NCI-H69 (cell line): ENCODE data around the gene DHPS.

Experiments
- DNase-seq: peaks from one replicate; lab custom pipeline; 2025; lab: John Stamatoyannopoulos, UW

Gene DHPS

DNA sequence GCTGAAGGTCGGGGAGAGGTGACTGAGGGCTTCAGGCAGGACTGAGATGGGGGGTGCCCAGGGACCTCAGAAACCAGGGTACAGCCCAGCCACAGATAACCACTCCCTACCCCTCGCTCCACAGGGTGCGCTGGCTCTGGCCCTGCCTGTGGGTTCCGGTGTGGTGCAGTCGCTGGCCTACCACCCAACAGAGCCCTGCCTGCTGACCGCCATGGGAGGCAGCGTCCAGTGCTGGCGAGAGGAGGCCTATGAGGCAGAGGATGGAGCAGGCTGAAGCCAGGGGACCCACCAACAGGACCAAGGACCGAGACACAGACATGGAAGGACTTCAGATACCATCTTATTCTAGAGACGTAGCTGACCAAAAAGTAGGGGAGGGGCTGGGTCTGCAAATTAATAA lies 6.3 kb downstream of the DHPS start:
- no peak for DNase-seq

DNA sequence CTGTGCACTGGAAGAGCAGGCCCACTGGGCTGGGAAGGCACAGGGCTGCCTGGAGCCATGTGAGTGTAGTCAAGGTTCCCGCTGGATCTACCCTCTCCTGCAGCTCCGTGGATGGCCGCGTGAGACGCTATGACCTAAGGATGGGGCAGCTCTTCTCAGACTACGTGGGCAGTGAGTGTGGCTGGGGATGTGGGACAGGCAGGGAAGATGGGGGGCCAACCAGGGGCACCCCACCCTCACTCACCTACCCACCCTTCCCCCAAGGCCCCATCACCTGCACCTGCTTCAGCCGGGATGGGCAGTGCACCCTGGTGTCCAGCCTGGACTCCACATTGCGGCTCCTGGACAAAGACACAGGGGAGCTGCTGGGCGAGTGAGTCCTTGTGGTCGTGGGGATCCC lies 8.9 kb downstream of the DHPS start:
- no peak for DNase-seq

DNA sequence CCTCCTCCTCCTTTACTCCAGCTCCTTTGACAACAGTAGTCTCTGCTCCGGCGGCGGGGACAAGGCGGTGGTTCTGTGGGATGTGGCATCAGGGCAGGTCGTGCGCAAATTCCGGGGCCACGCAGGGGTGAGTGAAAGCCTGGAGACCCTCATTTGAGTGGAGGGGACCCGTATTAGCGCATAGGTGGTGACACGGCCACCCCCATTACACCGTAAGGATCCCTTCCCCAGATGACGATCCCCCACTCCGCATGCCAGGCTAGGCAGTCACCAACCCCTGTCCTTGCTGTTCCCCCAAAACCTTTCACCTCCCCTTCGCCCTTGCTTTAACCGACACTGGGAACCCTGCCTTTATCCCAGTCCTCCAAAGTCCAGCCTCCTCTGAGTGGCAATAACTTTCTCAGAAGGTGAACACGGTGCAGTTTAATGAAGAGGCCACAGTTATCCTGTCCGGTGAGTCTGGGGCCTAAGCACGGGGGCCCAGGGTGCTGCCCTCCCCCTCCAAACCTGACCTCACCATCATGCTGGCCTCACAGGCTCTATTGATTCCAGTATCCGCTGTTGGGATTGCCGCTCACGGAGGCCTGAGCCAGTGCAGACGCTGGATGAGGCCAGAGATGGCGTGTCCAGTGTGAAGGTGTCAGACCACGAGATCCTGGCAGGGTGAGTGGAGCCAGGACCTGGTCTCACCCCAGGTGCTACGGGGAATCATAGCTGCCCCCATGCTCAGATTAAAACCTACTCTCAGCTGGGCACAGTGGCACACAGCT lies 11.3 kb downstream of the DHPS start:
- no peak for DNase-seq

DNA sequence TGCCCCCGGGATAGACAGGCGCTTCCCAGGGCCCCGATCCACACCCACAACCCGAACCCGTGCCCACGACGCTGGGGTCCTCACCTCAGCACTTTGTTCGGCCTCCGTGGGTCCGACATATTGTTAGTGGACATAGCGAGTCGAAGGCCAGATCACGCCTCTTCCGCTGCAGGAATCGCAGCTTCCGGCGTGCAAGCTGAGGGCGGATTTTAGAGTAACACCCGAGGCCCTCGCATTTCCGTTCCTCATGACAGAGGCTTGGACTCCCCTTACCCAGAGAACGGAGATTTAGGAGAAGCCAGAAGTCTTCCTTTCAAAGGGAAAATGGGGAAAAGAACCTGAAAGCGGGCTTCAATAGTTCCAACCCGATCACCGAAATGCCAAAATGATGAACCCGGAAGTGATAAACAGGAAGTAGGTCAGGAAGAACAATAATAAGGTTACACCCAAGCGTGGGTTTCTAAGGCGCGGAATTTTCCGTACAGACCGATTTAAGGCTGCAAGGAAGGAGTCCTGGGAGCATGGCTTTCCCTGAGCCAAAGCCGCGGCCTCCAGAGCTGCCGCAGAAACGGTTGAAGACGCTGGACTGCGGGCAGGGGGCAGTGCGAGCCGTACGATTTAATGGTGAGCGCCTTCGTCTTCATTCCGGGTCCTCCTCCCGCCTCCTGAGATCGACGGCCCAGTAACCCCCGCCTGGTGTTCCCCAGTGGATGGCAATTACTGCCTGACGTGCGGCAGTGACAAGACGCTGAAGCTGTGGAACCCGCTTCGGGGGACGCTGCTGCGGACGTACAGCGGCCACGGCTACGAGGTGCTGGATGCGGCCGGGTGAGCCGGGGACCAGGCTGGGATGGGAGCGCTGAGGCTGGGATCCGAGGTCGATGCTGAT lies 12.2 kb downstream of the DHPS start:
- DNase-seq: peak; percentile 89

DNA sequence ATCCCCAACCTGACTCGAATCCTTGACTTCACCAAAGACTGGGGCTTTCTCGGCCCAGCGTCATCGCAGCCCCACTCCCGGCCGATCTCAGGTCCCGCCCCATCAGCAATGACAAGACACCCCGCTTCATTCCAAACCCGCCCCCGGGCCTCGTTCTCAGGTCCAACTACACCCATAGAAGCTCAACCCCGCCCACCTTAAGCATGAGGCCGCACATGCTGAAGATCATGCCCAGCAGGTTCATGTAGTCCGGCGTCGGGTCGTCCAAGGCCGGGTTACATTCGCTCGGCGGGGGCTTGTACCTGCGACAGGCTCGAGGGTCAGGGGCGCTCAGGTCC lies 12.8 kb downstream of the DHPS start:
- DNase-seq: peak; percentile 61

DNA sequence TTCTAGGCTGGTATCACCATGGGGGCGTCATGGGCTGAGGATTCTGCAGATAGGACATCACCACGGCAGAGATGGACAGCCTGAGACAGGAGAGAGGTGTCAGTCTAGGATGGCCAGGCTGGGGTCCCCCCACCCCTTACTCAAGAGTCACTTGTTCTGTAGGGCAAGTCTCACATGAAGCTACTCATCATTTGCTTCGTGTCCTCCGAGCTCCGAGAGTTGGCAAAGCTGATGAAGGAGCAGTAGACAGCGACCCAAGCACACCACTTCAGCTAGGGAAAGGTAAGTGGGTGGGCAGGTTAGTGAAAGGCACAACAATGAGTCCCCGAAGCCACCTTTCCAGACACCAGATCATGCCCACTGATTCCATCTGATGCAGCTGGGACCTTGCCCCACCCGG lies 13.3 kb downstream of the DHPS start:
- no peak for DNase-seq

DNA sequence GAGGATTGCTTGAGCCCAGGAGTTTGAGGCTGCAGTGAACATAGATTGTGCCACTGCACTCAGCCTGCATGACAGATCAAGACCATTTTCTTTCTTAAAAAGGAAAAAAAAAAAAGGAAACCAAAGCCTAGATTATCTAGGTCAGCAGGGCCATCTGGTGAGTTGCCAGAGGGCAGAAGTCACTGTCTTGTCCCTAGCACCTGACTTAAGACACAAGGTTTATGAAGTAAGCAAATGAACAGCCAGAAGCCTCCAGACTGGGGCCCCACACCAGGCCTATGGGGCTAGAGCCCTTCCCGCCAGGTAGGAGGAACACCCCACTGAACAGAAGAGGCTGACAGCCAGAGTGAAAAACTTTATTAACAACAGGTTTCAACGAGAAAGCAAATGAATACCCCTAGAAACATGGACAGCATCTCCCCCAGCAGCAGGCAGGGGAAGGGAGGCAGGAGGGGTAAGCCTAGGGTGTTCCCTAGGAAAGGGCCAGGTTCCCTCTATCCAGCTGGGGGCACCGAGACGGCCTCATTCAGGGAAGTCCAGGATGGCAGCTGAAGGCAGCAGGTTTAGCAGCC lies 13.9 kb downstream of the DHPS start:
- no peak for DNase-seq

DNA sequence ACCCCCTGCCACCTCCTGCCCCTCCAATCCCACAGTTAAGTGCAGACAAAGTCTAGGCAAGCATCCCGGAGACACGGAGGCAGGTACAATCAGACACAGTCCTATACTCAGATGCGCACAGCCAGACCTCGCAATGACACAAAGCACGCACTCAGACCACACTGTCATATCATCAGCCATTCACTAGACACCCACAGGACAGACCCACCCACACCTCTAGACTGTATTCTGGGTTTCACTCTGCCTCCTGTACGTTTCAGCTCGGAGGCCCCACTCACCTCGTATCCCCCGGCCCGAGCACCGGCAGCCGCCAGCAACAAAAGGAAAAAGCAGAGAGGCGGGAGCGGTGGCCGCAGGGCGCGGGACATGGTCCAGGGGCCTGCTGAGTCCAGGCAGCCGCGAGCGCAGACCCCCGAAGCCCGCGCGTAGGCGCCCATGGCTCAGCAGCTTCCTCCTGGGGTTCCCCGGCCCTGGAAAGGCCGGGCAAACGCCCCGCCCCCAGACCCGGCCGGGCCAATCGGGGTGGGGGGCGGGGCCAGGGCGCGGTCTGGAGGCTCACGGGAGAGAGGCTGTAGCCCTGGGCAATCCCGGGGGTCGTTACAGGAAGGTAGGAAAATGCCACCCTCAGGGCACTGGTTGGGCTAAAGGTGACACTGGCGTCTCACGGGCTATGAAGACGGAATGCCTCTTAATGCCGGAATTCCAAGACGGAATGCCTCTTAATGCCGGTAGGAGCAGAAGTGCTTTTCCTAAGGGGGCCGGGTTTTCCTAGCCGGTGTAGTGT lies 15.2 kb downstream of the DHPS start, which contains the start of the genes MAN2B1 and WDR83:
MAN2B1 (minus strand) TSS at position 478 of the 784 bp plus-strand sequence; CDS start at position 437, 41 bp downstream.
WDR83 (plus strand) TSS at position 543 of the 784 bp plus-strand sequence. CDS start 2,984 bp downstream, outside the sequence.
- DNase-seq: peak; percentile 91

DNA sequence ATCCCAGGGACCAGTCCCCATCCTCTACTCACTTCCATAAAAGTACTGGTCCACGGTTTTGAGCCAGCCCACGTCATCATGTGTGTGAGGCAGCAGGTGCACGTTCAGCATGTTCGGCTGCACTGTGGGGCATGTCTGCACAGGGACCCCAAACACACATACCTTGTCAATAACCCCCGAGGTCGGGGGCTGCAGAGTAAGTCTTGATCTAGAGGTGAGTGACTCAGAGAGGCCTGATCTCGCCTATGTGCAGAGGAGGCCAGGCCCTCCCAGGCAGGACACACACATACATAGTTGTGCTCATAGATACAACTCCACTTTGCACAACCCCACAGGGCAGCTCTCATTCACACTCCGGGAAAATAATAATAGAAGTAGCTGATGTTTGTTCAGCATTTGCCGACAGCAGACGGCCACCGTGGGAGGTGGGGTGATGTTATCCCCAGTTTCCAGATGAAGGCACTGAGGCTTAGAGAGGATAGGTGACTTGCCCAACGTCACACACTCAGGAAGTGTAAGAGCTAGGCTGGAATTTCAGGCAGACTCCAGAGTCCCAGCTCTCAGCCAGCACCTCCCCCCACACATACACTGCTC lies 15.9 kb downstream of the DHPS start:
- DNase-seq: peak; percentile 43

DNA sequence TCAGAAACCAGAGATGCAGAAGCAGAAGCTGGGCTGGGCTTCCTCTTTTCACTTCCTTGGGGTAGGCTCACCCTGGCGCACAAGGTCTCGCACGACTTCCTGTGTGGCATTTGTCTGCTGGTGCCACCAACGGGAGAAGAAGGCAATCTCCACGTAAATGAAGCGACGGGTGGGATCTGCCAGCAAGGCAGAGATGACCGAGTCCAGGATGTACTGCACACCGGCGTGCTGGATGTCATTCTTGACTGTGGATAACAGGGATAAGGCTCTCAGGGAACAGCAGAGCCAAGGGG lies 16.5 kb downstream of the DHPS start:
- no peak for DNase-seq

DNA sequence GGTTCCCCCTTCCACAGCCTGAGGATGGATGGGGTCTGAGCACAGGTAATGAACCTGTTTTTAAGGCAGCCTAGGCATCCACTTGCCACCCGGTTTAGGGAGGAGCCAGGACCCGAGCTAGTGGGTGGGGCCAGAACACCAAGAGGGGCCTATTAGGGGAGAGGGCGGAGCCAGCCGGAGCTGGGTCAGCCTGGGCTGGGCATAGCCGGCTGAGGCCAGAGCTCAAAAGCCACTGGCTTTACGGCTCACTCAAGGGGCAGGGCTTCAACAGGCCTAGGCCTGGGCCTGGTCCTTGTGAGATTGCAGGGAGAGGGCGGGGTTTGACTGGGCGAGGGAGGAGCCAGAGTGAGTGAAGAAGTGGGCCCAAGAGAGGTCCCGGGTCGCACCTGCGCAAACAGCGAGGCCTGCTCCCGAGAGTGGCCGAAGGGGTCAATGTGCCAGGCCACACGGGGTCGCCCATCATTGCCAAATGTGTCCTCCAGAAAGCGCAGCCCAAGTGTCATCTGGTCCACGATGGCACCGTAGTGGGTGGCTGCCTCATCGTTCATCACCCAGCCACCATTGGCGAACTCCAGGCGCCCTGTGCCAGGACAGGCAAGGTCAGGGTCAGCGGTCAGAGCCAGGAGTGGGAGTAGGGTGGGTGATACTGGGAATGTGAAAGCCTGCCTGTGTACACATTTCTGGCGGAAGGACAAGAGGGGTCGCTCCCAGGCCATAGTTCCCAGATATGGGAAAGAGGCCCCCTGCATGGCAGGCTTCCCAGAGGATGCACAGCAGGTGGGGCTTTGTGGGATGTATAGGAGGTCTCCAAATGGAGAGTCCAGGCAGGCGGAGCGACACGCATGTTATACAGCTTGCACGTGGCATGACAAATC lies 17.0 kb downstream of the DHPS start:
- no peak for DNase-seq

DNA sequence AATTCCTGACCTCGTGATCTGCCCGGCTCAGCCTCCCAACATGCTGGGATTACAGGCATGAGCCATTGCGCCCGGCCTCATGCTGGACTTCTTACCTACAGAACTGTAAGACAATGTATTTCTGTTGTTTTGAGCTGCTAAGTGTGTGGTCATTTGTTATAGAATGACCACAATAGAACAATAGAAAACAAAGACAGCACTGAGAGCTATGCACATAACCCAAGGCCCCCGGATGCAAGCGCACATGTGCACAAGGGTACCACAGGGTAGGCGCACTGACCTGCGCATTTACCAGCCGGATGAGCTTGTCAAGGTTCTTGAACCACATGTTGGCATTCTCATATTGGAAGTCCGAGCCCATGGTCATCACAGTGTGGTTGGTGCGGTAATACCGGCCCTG lies 20.7 kb downstream of the DHPS start:
- DNase-seq: no peak

DNA sequence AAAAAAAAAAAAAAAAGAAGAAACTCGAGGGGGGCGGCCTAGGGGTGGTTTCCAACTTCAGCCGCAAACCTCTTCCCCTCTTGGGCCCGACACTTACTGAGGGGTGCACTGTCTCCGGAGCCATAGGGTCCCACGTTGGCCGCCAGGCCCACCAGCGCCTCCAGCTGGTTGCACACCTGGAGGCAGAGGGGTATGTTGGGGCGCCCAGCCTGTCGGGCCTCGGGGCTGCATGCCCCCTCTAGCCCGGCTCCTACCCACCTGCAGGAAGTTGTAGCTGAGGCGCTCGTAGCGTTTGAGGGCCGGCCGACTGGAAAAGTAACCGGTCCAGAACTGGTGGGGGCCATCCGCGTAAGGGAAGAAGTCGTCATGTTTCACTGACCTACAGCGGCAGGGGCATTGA lies 23.7 kb downstream of the DHPS start:
- DNase-seq: no peak

DNA sequence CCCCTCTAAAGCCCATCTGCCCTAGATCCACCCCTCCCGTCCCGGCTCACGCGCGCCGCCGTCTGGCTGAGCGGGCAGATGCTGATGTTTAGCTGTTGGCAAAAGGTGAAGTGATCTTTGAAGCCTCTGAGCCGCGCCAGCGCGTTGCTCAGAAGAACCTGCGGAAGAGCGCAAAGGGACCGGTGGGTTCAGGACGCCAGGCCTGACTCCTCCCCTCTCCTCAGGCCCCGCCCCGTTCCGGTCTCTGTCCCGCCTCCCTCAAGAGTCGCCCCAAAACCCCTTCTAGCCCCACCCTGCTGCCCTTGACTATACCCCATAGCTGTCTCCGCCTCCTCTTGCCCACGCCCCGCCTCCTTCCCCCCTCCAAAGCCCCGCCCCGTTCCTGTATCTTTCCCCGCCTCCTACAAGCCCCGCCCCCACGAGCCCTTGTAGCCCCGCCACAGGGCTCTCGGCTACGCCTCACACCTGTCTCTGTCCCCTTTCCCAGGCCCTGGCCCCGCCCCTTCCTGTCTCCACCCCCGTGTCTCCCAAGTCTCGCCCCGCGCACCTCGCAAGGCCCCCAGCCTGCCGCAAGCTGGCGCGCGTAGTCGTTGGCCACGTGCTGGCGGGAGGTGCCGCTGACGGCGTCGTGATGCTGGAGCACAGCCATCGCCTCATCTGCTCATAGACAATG lies 24.6 kb downstream of the DHPS start:
- peak; percentile 14 for DNase-seq

DNA sequence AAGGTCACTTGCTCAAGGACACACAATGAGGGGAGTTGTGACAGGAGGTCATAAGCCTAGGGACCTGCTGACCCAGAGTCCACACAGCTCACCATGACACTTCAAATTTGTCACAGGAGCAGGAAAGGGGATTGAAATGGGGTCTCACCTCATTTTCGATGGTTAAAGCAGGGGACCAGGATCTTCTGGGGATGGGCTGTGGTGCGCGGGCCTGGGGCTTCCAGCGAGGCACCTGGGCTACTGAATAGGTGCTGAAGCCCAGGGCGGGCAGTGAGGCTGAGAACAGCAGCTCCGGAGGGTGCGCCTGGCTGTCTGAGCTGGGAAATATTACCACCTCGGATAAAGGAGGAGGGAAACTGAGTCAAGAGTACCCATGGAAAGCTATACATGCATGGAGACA lies 26.1 kb downstream of the DHPS start:
- DNase-seq: no peak

DNA sequence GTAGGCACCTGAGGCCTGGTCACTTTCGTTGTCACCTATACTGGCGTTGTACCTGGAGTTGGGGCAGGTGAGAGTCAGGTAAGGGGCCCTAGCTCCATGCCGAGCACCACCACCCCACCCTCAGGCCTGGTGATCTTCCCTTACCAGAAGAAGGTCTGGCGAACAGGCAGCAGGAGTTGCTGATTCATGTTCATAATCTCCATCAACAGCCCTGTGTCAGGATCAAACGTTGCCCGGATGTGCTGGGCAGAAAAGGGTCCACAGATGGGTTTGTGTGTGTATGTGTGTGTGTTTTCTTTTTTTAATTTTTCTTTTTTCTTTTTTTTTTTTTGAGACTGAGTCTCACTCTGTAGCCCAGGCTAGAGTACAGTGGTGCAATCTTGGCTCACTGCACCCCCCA lies 29.5 kb downstream of the DHPS start:
- DNase-seq: no peak

DNA sequence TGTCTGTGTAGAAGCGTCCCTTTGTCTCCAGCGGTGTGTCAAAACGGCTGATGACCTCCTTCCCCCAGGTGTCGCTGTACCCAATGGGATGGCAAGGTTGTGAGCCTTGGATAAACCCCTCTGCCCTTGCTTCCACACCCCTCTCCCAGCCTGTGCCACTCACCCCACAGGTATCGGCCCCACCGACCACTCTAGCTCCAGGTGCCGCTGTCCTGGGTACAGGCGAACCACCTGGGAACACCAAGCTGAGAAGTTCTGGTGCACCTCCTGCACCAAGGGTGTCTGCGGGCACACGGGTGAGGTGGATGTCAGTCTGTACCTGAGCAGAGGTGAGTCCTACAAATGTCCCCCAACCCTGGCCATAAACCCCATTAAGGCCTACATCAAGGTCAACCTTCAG lies 31.7 kb downstream of the DHPS start:
- no peak for DNase-seq

DNA sequence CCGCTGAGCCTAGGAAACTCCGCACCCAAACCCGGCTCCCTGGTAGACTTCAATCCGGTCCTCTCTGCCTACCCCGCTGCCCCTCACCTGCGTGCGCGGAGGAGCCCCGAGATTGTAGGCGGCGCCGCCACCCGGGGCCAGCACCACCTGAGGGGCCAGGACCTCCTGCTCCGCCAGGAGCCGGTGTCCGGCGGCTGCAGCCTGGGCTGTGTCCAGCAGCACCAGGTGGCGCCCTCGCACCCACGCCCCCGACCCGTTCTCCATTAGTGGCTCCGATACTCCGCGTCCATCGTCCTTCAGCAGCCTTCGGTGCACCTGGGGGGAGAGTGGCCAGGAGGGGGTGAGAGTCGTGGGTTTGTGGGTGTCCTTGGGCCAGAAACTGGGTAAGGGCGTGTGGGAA lies 33.6 kb downstream of the DHPS start:
- DNase-seq: no peak

DNA sequence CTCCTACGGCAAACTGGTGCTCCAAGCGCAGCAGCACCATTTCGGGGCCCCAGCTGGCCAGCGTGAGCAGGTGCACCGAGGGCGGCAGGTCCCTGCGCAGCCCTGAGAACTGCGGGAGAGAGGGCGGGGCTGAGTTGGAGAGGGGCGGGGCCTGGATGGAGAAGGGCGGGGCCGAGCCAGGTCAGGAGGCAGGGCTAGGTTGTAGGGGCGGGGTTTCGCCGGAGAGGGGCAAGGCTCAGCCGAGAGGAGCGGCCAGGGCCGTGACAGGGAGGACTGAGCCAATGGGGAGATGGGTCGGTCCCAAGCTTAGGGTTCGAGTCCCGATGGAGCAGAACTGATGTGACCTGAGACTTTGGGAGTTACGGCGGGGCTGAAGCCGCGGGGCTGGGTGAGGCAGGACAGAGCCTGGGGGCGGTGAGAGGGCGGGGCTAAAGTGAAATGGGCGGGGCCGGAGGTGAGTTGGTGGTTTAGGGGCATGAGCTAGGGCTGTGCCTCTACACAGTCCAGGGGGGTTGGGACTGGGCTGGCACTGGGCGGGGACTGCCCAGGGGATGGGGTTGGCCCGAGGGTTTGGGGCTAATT lies 34.1 kb downstream of the DHPS start:
- peak; percentile 86 for DNase-seq

DNA sequence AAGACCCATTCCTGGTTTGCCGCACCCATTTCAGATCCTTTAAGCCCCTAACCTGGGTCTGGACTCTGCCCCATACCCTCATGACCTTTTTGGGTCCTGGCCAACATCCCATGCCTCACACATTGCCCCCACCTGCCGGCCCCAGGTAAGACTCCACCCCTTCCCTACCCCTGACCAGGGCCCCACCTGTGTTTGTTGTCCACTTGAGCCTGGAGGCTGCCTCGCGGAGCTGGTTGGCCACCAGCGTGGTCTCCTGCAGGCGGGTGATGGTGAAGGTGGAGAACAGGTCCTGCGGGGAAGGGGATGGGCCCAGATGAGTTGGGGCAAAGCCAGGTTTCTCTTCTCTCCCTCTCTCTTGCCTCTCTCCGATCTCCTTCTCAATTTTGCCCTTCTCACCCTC lies 34.6 kb downstream of the DHPS start:
- DNase-seq: no peak
